ENCODE results near the gene CMAS.
A peak's percentile ranks its signal among the peaks of the same experiment; 100 is the strongest.
"Not testable (repeated sequence)": the region's sequence is repeated elsewhere in the genome, so short reads cannot be mapped to it uniquely, and the experiment has no call there.

Gene CMAS

DNA sequence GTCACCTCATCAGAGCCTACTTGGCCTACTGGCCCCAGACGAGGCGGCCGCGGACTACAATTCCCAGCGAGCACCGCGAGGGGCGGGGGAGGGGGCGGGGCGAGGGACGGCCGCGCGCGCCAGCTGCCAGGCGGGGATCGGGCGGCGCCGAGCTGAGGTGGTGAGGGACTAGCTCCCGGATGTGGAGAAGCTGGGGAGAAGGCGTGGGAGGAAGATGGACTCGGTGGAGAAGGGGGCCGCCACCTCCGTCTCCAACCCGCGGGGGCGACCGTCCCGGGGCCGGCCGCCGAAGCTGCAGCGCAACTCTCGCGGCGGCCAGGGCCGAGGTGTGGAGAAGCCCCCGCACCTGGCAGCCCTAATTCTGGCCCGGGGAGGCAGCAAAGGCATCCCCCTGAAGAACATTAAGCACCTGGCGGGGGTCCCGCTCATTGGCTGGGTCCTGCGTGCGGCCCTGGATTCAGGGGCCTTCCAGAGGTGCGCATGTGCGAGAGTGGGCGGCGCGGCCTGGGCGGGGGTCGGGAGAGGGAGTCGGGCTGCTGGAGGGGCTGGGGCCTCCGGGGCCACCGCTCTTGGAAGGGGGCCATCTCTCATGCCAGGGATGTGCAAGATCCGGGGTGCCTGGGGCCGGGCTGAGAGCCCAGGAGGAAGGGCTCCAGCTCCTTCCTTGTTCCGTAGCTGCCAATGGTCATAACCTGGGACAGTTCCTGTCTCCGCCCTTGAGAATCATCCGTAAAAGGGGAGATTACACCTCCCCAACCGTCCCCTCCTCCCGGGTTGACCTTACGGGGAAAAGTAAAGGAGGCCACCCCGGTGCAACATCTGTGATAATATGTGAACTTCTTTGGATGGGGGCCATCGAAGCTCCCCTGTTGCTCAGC is at the start of gene CMAS:
Gene CMAS (plus strand): TSS at position 129 of the 878 bp plus-strand sequence. CDS start 86 bp downstream, at position 215.
- peak; percentile 79 for DNase-seq (ENCODE audit: low read depth)

DNA sequence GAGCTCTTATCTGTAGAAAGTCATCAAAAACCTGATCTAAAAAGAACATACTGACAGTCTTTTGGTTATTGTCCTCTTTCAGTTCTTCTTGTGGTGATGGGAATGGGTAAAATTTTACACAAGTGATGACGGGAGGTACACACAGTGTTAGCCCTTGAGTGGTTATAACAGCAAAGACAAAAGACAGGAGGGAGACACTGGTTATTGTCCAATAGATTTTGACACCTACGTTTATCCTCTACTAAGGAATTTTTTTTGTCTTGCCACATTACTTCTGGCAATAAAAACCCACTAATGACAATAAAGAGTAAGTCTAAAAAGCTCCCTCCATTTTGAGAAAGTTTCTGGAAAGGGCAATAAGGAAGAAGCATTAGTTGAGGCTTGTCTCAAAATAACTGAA is 47.7 kb upstream of the CMAS start:
- DNase-seq (ENCODE audit: low read depth), result no peak

DNA sequence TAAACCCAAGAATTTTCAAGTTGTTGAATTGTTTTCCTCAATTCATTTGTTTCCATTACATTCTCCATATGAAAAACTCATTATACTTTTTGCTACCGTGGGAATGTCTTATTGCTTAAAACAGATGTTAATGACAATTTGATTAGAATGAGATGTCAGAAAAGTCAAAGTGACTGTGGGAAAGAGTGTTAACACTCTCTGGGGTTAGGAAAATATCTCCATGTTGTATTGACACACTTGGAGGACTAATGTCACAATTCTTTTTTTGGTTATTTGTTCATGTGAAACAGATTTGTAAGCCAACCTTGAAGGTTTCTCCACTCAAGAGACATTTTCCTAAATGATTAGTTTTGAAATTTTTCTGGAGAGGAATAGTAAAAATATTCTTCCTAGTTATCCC is 47.2 kb upstream of the CMAS start:
- DNase-seq (ENCODE audit: low read depth), result no peak

DNA sequence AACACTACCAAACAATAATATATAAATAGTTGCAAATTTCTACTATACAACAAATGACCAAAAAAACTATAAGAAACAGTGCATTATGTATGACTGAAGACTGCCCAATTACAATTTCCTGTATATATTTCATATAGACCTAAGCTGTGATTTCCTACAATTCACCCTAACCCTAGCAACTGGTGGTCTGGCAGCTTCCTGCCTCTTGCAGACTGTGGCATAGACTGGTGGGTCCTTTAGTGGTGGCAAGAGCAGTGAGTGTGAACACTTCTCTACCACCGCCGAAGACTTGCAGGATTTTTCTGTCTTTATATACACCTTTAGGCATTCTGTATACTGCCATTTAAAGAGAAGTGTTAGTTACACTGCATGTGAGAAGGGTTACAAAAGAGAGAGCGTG is 43.6 kb upstream of the CMAS start:
- no peak for DNase-seq (ENCODE audit: low read depth)

DNA sequence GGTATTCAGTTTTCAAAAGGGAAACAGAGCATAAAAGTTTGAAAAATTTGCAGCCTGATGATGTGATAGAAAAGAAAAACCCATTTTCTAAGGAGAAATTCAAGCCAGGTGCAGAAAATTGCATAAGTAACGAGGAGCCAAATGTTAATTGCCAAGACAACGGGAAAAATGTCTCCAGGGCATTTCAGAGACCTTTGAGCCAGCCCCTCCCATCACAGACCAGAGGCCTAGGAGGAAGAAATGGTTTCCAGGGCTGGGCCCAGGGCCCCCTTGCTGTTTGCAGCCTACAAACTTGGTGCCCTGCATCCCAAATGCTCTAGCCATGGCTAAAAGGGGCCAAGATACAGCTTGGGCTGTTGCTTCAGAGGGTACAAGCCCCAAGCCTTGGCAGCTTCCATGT is 38.2 kb upstream of the CMAS start:
- DNase-seq (ENCODE audit: low read depth), result not testable (repeated sequence)

DNA sequence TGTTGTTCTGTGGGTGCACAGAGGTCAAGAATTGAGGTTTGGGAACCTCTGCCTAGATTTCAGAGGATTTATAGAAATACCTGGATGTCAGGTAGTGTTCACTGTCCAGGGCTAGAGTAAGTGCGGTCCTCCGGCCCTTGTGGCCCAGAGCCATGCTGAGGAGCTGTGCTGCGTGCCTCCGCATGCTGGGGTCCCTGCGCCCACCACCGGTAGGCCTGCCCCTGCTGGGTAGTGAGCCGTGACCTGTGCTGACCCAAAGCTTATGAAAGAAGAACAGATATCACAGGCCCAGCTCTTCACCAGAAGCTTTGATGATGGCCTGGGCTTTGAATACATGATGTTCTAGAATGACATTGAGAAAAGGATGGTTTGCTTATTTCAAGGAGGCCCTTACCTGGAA is 37.8 kb upstream of the CMAS start:
- no peak for DNase-seq (ENCODE audit: low read depth)

DNA sequence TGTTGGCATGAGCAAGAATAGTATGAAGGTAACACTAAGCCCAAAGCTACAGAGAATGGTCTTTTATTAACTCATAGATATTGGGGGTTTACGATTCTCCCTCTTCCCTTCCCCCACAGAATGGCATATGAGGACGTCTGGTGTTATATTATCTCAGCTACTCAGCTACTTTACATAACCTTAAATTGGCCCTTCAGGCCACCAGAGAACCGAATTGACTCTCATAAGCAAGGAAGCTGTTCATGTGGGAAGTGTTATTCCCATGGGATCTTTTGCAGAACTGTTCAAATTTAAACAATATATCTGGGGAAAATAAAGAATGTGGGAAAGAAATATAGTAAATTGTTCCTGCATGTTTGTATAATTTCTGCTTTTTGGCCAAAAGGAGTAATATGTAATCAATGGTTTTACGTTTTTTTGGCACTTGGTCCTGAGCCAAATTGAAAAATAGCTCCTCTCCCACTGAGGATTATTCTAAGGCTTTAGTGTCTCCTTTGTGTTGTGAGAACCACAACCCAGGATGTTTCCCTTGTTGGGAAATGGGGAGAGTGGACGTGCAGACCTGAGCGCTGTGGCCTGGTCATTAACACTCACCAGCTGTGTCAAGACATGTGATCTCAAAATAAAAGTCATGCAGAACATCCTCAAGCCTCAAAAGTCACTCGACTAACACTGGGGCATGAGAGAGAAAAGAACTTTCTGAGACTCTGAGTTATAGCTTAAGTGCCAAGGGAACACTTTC is 31.8 kb upstream of the CMAS start:
- DNase-seq (ENCODE audit: low read depth), result no peak

DNA sequence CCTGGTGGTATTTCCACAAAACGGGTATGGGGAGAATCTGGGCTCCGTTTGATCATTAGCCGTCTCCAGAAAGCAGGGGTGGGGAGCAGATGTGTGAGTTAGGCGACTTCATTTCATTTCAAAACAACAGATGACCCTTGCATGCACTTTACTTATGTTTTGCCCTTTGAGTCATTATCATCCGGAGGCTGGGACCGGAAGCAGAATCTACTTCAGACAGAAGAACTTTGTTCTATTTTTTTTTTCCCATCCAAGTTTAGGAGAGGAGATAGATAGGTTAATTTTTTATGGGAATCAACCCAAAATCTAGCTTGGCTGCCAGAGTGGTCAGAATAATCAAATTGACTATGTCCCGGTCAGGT is 31.3 kb upstream of the CMAS start:
- no peak for DNase-seq (ENCODE audit: low read depth)

DNA sequence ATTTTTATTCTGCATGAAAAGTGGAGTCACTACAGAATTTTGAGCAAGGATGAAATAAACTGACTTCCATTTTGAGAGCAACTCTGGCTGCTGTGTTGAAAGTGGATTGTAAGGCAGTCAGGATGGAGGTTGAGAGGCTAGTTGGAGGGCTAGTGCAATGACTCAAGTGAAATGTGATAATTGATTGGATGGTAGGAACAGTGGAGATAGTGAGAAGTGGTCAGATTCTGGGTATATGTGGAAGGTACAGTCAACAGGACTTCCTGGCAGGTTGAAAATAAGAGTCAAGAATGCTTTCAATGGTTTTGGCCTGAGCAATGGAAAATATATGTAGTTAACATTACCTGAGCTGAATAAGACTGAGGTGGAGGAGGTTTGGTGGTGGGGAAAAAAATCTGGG is 29.0 kb upstream of the CMAS start:
- DNase-seq (ENCODE audit: low read depth), result no peak

DNA sequence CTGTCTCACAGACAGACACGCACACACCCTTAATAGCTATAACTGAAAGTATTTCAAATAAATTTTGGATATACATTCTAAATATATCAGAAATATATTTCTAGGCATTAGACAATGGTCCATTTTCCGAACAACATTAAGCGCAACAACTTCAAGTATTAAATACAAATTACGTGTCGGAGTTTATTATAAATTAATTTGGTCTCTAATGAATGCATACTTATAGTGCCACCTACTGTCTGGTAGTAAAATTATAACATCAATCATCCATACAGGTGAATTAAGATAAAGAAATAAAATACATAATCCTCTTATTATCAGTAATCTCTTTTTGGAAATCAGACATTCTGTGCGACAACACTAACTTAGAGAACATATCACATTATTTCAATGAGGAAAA is 27.2 kb upstream of the CMAS start:
- DNase-seq (ENCODE audit: low read depth), result peak; percentile 13

DNA sequence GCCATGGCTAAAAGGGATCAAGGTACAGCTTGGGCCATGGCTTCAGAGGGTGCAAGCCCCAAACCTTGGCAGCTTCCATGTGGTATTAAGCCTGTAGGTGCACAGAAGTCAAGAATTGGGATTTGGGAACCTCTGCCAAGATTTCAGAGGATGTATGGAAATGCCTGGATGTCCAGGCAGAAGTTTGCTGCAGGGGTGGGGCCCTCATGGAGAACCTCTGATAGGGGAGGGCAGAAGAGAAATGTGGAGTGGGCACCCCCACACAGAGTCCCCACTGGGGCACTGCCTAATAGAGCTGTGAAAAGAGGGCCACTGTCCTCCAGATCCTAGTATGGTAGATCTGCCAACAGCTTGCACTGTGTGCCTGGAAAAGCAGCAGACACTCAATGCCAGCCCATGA is 22.5 kb upstream of the CMAS start:
- not testable (repeated sequence) for DNase-seq (ENCODE audit: low read depth)

DNA sequence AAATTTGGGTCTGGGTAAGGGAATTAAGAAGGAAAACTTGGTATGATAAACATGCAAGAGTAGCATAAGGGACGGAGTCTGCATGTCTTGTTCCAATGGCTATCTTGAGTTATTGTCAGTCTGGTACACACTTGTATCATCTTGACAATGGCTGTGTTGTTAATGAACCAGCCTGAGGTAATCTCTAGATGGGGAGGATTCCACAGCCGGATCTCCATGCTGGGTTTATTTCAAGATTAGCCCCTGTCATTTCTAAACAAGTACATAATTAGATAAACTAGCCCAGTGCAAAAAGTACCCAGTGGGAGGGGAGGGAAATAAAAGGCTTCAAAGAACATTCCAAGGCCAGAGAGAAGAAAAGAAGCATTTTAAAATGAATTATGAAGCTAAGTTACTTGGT is 16.5 kb upstream of the CMAS start:
- DNase-seq (ENCODE audit: low read depth), result no peak

DNA sequence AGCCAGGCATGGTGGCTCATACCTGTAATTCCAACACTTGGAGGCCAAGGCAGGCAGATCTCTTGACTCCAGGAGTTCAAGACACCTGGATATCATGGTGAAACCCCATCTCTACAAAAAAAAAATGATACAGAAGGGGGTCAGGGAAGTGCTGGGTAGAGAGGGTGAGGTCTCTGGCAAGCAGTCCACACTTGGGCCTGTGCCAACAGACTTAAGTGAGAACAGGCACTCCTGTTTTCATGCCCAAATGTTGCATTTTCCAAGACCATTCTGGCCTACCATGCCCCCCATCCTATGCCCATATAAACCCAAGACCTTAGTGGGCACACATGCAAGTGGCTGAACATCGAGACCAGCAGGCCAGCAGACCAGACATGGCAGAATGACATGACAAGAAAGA is 16.0 kb upstream of the CMAS start:
- DNase-seq (ENCODE audit: low read depth), result no peak

DNA sequence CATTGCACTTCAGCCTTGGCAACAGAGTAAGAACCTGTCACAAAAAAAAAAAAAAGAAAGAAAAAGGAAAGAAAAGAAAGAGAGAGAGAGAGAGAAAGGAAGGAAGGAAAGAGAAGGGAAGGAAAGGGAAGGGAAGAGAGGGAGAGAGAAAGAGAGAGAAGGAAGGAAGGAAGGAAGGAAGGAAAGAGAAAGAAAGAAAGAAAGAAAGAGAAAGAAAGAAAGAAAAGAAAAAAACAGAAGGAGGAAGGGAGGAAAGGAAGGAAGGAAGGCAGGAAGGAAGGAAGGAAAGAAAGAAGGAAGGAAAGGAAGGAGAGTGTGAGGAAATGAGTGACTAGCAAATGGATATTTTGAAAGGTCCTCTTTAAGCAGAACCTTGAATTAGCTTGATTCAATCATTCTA is 13.3 kb upstream of the CMAS start:
- DNase-seq (ENCODE audit: low read depth), result no peak

DNA sequence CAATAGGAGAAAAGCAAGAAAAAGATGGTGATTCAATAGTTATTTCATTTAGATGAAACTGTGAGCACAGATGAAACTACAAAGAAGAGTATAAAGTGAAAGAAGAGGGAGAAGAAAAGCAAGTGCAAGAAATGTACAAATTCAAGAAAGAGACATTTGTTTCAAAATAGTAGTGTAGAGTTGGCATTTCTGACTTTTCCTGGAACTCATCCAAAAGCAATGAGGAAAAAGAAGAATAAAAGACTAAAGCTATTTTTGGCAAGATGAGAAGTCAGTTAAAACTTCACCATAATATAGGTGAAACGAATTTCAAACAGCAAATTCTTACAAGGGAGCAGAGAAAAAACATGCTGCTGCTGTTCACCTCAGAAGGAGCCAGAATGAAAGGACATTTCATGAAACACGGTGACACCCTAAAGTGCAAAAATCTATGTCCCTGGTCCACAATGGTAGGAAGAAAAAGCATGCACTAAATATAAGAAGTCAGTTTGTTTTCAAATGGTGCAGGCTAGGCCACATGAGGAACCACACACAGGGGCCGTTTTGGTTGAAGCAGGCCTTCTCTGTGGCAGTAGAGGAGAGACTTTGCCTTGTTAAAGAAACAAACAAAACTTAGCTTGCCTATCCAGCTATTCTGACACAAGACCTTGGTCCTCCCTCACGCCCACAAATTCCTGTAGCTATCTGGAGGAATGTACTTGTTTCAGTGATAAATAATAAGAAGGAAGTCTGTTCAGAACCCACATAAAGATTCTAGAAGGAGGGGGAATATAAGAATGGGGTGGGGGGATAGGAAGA is 11.1 kb upstream of the CMAS start:
- peak; percentile 23 for DNase-seq (ENCODE audit: low read depth)

DNA sequence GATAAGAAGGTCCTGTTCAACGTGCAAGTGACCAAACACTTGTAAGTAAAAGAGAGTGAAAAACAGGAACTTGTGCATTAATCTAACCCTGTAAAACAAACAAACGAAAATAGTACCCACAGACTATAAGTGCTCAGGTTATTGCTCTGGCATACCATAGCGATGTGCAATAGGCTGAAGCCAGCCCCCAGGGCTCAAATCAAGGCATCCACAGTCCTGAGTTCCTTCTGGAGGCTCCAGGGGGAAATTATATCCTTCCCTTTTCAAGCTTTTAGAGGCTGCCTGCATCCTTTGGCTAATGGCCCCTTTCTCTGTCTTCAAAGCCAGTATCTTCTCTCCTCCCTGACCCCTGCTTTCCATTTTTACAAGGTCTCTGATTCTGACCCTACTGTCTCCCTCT is 8.1 kb upstream of the CMAS start:
- peak; percentile 32 for DNase-seq (ENCODE audit: low read depth)

DNA sequence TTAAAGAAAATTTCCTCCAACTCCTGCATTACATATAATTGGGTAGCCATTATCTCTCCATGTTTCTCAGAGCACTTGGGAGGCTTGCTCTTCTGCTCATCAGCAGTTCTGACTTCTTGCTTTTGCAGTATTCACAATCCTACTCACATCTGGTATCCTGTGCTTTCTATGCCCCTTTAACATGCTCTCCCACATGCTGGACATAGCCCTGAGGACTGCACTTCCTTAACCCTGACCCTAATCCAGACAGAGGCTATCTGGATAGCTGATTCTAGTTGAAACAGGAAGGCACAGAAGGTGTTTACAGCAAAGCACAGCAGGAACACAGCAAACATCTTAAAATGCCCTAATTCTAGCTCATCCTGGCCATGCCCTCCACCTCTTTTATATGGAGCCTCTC is 7.3 kb upstream of the CMAS start:
- no peak for DNase-seq (ENCODE audit: low read depth)

DNA sequence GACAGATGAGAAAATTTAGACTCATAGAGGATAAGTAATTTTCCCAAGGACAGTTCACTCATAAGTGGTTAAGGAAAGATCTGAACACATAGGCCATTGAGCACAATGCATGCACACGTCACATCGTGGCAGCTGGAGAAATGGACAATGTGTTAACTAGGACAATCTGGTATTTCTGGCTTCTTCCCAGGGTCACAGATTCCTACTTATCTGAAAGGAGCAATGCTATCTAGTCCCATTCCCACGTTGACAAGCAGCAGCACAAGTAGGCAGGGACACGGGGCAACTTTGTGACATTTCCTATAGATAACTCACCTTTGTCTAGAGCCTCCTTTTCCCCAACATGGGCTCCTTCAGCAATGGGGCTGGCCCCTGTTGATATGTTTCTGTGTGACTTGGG is 6.7 kb upstream of the CMAS start:
- DNase-seq (ENCODE audit: low read depth), result no peak

DNA sequence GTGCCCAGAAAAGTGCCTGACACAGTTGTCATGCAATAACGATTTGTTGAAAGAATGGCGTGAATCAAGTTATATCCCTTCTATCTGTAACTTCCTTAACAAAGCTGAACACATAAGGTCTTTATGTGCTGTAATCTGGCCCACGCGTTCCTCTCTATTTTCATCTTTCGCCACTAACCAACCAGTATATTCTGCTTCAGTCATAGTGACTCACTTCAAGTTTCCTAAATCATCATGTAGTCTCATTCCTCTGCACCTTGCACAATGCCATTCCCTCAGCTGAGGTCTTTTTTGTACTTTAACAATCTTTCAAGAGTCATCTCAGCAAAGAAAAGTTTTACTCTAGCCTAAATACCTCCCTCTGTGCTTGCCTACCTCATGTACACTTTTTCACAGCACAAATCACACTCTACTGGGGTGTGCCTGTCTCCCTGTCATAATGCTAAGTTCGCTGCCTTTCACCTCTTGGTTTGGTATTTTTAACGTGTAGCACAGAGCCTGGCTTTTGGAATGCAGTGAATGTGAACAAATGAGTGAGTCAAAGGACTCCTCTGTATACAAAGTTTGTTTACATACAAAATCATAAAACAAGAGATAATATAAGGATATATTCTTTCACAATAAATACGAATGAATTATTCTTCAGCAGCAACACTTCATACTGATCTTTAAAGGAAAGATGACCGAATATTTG is 2.9 kb upstream of the CMAS start:
- DNase-seq (ENCODE audit: low read depth), result peak; percentile 26

DNA sequence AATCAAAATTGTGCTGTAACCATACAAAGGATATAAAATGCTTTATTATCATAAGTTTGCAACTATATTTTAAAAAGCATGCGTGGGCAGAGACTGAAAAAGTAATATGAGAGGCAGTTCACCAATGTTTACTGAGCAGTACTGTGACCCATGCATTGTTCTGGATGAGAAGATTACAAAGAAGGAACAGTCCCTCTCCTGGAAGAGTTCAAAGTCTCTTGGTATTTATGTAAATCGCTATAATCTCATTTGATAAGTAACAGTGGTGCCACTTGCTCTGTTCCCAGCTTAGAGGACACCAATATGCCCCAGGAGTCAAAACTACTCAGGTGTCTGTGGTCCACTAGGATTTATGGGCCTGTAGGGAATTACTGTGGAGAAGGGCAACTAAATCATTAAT is 2.1 kb upstream of the CMAS start:
- no peak for DNase-seq (ENCODE audit: low read depth)

DNA sequence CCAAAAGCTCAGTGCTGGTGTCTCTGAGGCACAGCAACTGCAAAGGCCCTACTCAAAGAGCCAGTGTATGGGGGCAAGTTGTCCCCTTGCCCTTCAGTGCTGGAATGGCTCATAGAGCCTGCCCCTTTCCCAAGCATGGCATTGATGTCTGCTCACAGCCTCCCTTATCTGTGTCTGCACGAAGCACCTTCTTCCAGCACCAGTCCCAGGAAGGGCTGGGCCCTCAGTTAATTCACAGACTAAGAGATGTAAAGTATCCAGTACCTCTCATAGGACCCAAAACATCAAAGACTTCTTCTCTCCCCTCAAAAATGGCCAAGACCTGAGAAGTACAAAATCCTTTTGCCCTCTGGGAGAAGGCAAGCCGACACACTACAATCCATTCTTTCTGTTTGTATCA is 1.6 kb upstream of the CMAS start:
- DNase-seq (ENCODE audit: low read depth), result no peak

DNA sequence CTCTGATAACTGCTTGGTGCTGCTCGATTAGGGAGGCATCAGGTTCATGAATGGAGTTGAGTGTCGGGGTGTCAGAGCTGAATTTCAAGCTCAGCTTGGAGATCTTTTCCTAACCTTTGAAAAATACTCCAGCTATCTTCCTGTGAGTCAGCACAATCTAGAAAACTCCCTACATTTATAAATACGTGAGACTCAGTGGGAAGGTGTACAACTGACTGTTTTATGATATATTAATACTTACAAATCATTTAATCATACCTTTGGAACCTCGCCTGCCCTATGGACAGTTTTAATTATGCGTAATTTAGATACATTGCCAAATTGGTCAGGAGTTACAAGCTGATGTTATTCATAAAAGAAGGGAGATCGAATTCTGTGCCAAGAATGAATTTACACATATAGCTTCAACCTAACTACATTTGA is 961 bp downstream of the CMAS start:
- no peak for DNase-seq (ENCODE audit: low read depth)
